ENCODE data around the gene GPR75.

The GPR75 gene

DNA sequence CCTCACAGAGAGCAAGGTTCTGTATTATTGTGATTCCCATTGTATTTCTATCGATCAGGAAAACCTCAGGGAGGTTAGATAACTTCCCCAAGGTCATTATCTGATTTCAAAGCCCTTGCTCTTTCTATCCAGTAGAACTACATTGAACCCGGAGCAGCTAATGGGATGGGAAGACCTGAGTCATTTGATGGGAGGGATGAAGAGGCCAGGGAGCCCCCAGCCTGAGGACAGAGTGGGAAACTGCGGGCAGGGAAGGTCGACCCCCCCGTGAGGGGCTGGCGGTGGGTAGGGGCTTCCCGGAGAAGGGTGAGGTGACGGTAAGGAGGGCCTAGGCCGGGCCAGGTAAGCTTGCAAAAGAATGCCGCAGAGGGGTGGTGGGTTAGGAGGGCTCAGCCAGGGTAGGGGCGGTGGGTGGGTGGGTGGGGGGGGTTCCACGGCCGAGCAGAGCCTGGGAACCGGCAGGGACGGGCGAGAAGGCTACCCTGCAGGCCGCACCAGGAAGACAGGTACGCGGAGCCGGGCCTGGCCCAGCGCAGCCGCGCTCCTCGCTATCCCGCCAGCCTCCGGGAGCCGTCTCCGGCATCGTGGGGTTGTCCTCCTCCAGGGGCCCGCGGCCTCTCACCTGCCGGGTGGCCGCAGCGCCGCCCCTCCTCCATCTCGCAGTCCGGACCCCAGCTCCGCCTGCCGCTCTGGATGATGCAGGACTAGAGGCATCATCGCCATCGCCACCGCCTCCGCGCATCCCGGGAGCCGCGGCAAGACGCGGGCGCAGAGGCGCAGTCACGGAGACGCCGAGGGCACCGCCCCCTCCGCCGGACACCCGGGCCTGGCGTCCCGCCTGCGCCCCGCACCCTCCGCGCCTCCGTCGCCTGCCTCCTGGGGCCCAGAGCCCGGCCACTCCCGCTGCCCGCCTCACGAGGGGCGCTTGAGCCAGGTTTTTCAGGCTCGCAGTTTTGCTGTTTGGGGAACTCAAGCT is at the start of gene GPR75:
Gene GPR75 (minus strand): TSS at position 762 of the 976 bp plus-strand sequence. CDS start 5,211 bp downstream, outside the sequence.
- DNase-seq = no peak

GRCh38 chr2:53907582-53907981 is 47.8 kb upstream of the GPR75 start:
- DNase-seq = no peak

DNA sequence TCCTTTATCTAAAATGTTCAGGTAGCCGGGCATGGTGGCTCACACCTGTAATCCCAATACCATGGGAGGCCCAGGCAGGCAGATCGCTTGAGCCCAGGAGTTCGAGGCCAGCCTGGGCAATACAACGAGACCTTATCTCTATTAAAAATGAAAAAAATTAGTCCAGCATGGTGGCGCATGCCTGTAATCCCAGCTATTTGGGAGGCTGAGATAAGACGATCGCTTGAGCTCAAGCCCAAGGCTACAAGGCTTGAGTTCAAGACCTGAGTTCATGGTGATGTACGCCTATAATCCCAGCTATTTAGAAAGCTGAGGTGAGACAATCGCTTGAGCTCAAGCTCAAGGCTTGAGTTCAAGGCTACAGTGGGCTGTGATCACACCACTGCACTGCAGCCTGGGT is 45.6 kb upstream of the GPR75 start:
- DNase-seq = no peak

DNA sequence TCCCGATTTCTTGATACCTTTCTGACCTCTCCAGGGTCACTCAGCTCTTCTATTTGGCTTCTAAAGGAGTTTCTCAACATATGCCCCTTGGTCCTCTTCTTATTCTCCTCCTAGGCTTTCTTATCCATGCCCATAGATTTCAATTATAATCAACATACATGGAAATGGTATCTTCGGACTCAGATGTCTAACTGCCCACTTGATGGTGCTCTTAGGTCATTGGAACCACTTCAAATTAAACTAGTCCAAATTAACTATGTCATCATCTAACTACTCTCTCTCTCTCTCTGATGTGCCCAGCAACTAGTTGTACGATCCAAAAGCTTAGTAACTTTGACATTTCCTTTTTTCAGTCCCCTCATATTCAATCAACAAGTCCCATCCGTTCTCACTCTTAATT is 43.2 kb upstream of the GPR75 start:
- DNase-seq = no peak

- no peak for DNase-seq
These were observed 41.4 kb upstream of the GPR75 start for GRCh38 chr2:53901192-53901591.

- DNase-seq = no peak
These were observed 37.1 kb upstream of the GPR75 start for GRCh38 chr2:53896864-53897263.

GRCh38 chr2:53886406-53887280 is 26.9 kb upstream of the GPR75 start:
- DNase-seq = no peak

DNA sequence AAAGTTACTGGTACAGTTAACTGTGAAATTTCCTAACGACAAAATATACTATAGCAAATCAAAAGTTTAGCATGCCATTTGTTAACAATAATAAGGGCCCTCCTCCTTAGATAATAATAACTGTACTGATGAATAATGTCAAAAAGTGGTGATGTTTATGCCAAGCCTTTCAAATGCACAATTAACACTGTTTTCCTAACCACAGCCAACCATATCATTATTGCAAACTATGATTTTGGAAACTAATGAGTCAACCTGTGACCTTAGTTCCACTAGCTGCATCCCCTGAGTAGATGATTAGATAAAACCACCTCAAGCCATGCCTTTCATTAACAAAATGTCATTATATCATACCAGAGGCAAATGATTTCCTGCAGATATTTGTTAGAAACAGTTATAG is 25.1 kb upstream of the GPR75 start:
- no peak for DNase-seq

- DNase-seq = no peak
These were observed 22.2 kb upstream of the GPR75 start for GRCh38 chr2:53881986-53882385.

DNA sequence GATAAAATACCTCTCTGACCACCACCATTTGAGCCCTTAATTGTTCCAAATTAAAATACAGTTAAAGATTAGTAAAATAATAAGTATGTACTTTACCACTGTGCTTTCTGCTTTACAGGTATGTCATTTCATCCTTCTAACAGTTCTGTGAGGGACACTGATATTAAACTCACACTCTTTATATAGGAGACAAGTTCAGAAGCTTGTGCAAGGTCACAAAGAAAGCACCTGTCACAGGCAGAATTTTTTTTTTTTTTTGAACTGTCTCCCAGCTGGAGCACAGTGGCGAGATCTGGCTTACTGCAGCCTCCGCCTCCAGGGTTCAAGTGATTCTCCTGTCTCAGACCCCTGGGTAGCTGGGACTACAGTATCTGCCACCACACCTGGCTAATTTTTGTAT is 21.6 kb upstream of the GPR75 start:
- no peak for DNase-seq

- DNase-seq = no peak
These were observed 21.0 kb upstream of the GPR75 start for GRCh38 chr2:53880756-53881155.

DNA sequence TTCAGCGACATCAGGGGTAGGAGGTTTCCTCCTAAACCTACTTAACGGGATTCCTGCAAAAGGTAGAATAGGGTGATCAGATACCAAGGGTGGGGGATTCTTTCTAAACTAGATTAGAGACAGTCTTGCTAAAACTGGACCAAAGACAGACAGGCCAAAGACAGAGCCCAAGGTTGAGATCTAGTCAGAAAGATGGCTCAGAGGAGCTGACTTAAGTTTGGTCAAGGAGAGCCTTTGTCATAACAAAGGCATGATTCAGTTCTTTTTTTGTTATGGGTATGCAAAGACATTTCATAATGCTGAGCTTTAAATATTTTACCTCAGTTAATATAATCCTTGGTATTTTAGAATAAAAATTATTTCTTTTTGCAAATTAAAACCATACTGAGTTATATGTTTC is 17.8 kb upstream of the GPR75 start:
- DNase-seq = no peak

- DNase-seq = no peak
These were observed 17.3 kb upstream of the GPR75 start for GRCh38 chr2:53877112-53877511.

DNA sequence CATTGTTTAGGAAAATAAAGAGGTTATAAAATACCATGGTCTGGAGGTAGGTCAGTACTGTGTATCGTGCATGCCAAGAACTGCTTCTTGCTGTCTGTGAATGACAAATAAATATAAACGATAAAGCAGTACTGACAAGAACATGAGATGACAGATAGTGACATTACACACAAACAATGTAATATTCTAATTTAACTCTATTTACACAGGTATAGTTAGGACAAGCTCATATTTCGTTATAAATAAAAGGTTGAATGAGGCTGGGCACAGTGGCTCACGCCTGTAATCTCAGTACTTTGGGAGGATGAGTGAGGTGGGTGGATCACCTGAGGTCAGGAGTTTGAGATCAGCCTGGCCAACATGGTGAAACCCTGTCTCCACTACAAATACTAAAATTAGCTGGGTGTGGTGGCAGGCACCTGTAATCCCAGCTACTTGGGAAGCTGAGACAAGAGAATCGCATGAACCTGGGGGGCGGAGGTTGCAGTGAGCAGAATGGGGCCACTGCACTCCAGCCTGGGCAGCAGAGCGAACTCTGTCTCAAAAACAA is 14.7 kb upstream of the GPR75 start:
- no peak for DNase-seq

DNA sequence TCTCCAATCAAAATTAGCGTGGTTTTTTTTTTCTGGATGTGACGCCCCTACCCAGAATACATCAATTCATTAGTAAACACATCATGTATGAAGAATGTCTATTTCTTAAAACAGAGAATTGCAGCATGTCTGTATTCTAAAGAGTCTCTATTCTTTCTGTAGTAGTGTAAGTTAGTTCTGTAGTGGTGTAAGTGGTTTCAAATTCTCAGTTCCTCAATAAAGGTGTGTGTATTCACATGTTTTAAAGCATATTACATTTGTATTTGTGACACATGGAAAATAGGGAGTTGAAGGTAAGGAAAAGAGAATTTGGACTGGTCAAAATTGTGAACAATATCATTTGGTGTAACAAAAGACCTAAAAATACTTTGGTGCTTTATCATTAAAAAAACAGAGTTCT is 8.0 kb upstream of the GPR75 start:
- DNase-seq = no peak

DNA sequence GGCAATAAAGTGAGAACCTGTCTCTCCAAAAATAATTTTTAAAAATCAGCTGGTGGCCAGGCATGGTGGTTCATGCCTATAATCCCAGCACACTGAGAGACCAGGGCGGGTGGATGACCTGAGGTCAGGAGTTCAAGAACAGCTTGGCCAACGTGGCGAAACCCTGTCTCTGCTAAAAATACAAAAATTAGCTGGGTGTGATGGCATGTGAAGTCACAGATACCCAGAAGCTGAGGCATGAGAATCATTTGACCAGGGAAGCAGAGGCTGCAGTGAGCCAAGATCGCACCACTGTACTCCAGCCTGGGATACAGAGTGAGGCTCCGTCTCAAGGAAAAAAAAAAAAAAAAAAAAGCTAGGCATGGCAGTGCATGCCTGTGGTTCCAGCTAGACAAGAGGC is 7.4 kb upstream of the GPR75 start:
- no peak for DNase-seq

- no peak for DNase-seq
These were observed 6.2 kb upstream of the GPR75 start for GRCh38 chr2:53865962-53866361.

- no peak for DNase-seq
These were observed 5.5 kb upstream of the GPR75 start for GRCh38 chr2:53865264-53865663.

- DNase-seq = no peak
These were observed 3.9 kb upstream of the GPR75 start for GRCh38 chr2:53863538-53864227.

- DNase-seq = no peak
These were observed 2.1 kb upstream of the GPR75 start for GRCh38 chr2:53861824-53862223.

DNA sequence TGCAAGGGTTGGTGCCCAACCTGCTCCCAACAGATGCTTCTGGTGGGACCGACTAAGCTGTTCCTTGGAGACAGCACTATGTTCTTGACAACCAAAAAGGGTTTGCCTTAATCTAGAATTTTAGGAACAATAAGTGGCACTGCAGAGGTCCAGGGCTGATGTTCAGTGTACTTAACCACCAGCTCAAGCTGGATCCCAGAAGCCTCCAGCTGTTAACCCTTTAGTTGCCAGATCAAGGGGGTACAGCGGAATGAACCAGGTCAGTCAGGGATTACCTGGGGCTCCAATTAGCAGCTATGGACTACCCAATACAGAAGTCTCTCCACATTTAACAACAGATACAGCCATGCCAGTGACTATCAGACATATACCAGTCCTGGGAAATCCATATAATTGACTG is 3.5 kb downstream of the GPR75 start:
- no peak for DNase-seq

- DNase-seq = no peak
These were observed 5.1 kb downstream of the GPR75 start for GRCh38 chr2:53854678-53855077.

- DNase-seq = no peak
These were observed 7.2 kb downstream of the GPR75 start for GRCh38 chr2:53852532-53852931.
